ENCODE data around the gene ORM2. TPM values are rescaled to one million over a fixed set of nuclear protein-coding genes. Genes with fewer than 3 reads are reported as not detected.

ORM2 gene
- total and polyA plus RNA-seq, 2 of the 13 experiments (the other 11 are each of a cell fraction or from before 2014, with no cell fraction given): 565 to 824 TPM

GRCh38 chr9:114334490-114334889 is 4.8 kb downstream of the ORM2 start:
- Histone ChIP-seq H3K27ac (ENCODE audit: extremely low read length, insufficient read depth, low read length) (no peak overlapping the region), H4K20me1 (ENCODE audit: insufficient read depth, low read length) (no peaks in the 10 kb centered on the region), H3K4me3 (replicated peaks in 1 of 3; ENCODE audit: insufficient read depth in 1 of 3, low read depth in 2 of 3, low read length in 3 of 3) (no peak overlapping the region), H3K9ac (ENCODE audit: insufficient read depth, low read depth, low read length) (no peak overlapping the region), H3K4me1 (ENCODE audit: insufficient read depth, low read length) (peaks cover 27% of the 10 kb centered on the region), H3K9me3 (ENCODE audit: low read length) (no peaks in the 10 kb centered on the region), H3K4me2 (ENCODE audit: low read depth, low read length) (no peak overlapping the region), H3K36me3 (replicated peaks in 1 of 2; ENCODE audit: control insufficient read depth in 1 of 2, insufficient read depth in 2 of 2, low read length in 2 of 2) (peaks cover 0 to 12% of the 10 kb centered on the region in 2 experiments; a peak in 2 of 5 replicates), H3K27me3 (ENCODE audit: control insufficient read depth in 1 of 2, insufficient read depth in 2 of 2, low read length in 2 of 2) (no peaks in the 10 kb centered on the region), H3K79me2 (ENCODE audit: insufficient read depth, low read length) (peaks cover 10% of the 10 kb centered on the region), H2AFZ (ENCODE audit: low read length) (no peak overlapping the region)
- 96% methylated on average over 4 of the region's 9 CpGs for WGBS (ENCODE audit: low lambda C conversion rate)
- DNase-seq (ENCODE audit: low spot score): no peak
- intact Hi-C loops (cut with micrococcal nuclease; ENCODE audit: unreplicated experiment) (no loop called here), in situ Hi-C loops (cut with HindIII; ENCODE audit: extremely low pct_ligation_motif_present, low pct_unique_long_range_greater_than_20kb) (no loop called here)
- no peak for FAIRE-seq
- no TSS peak for BruUV-seq (replicated peaks)
- no peak for ATAC-seq
- CTCF ChIA-PET (ENCODE audit: low intra/inter-chr PET ratio, low total read pairs): no interaction called here
- POLR2A ChIA-PET: no interaction called here
- TF ChIP-seq ZSCAN29 (CRISPR knock-in tag; conservative IDR thresholded peaks at IDR 0.05) (no peak), ZNF775 (CRISPR knock-in tag; IDR thresholded peaks at IDR 0.05; ENCODE audit: borderline replicate concordance) (no peak), REXO4 (CRISPR knock-in tag; IDR thresholded peaks at IDR 0.05; ENCODE audit: borderline replicate concordance) (no peak), HOXD1 (CRISPR knock-in tag; IDR thresholded peaks at IDR 0.05) (no peak)

GRCh38 chr9:114335745-114336144 is 6.1 kb downstream of the ORM2 start:
- Histone ChIP-seq H3K9me3 (ENCODE audit: low read length) (no peaks in the 10 kb centered on the region), H3K4me3 (replicated peaks in 1 of 3; ENCODE audit: insufficient read depth in 1 of 3, low read depth in 2 of 3, low read length in 3 of 3) (no peak overlapping the region), H3K4me2 (ENCODE audit: low read depth, low read length) (no peak overlapping the region), H3K9ac (ENCODE audit: insufficient read depth, low read depth, low read length) (no peak overlapping the region), H4K20me1 (ENCODE audit: insufficient read depth, low read length) (no peaks in the 10 kb centered on the region), H3K27ac (ENCODE audit: extremely low read length, insufficient read depth, low read length) (no peak overlapping the region), H3K4me1 (ENCODE audit: insufficient read depth, low read length) (peaks cover 23% of the 10 kb centered on the region), H3K36me3 (replicated peaks in 1 of 2; ENCODE audit: control insufficient read depth in 1 of 2, insufficient read depth in 2 of 2, low read length in 2 of 2) (peaks cover 1 to 12% of the 10 kb centered on the region in 2 experiments; a peak in 3 of 5 replicates), H3K27me3 (ENCODE audit: control insufficient read depth in 1 of 2, insufficient read depth in 2 of 2, low read length in 2 of 2) (no peaks in the 10 kb centered on the region), H3K79me2 (ENCODE audit: insufficient read depth, low read length) (peaks cover 6% of the 10 kb centered on the region), H2AFZ (ENCODE audit: low read length) (no peak overlapping the region)
- 89% methylated on average over 2 of the region's 2 CpGs for WGBS (ENCODE audit: low lambda C conversion rate)
- in situ Hi-C loops (cut with HindIII; ENCODE audit: extremely low pct_ligation_motif_present, low pct_unique_long_range_greater_than_20kb): no loop called here
- FAIRE-seq (no peak), DNase-seq (ENCODE audit: low spot score) (no peak), ATAC-seq (no peak)
- no TSS peak for BruUV-seq (replicated peaks)
- intact Hi-C loops (cut with micrococcal nuclease; ENCODE audit: unreplicated experiment): loop anchor here (5.0 kb wide), 1 partner anchor 52 kb away; the partner anchor contains the start of gene AKNA
- POLR2A ChIA-PET: no interaction called here
- CTCF ChIA-PET (ENCODE audit: low intra/inter-chr PET ratio, low total read pairs): no interaction called here
- TF ChIP-seq TAF15 (IDR thresholded peaks at IDR 0.05; ENCODE audit: low read depth, low read length, poor library complexity, severe bottlenecking) (no peak), ZNF724P (CRISPR knock-in tag; IDR thresholded peaks at IDR 0.05; ENCODE audit: borderline replicate concordance) (no peak), CREBL2 (CRISPR knock-in tag; IDR thresholded peaks at IDR 0.05; ENCODE audit: borderline replicate concordance) (no peak), ZNF33B (CRISPR knock-in tag; IDR thresholded peaks at IDR 0.05) (no peak), RFXANK (CRISPR knock-in tag; IDR thresholded peaks at IDR 0.05) (no peak), SMYD3 (CRISPR knock-in tag; IDR thresholded peaks at IDR 0.05) (no peak), MBD4 (IDR thresholded peaks at IDR 0.05; ENCODE audit: borderline replicate concordance, low read length) (no peak), ZNF335 (CRISPR knock-in tag; IDR thresholded peaks at IDR 0.05) (no peak), ZNF275 (CRISPR knock-in tag; IDR thresholded peaks at IDR 0.05; ENCODE audit: borderline replicate concordance) (no peak), ZKSCAN8 (CRISPR knock-in tag; IDR thresholded peaks at IDR 0.05; ENCODE audit: borderline replicate concordance) (no peak), PRDM10 (CRISPR knock-in tag; IDR thresholded peaks at IDR 0.05; ENCODE audit: low read depth) (no peak)

Data from HepG2 (cell line).